Naive thymus-derived CD4-positive, alpha-beta T cell (primary cell): ENCODE data around the gene LKAAEAR1. TPM values are rescaled to one million over a fixed set of nuclear protein-coding genes. Genes with fewer than 3 reads are reported as not detected.
A peak's percentile ranks its signal among the peaks of the same experiment; 100 is the strongest.

Source experiments
- ATAC-seq: fragments of 150-1000 bp; cut with Tn5 transposase; 2 replicates; pipeline ENCODE4 v1.10.0; 2021; ENCODE audit warnings: mild to moderate bottlenecking, moderate library complexity
- CTCF ChIA-PET: fragments of 350-600 bp; sonication (Branson Sonifier 250); formaldehyde crosslinking; loops from one replicate; lab custom pipeline; 2021; ENCODE audit warnings: antibody characterized with exemption; lab: Charles Lee
- POLR2A ChIA-PET: fragments of 350-600 bp; sonication (Branson Sonifier 250); formaldehyde crosslinking; loops from one replicate; lab custom pipeline; 2021; ENCODE audit warnings: antibody characterized with exemption, inconsistent platforms; lab: Charles Lee
- DNase-seq, 9 donors: peaks; one replicate each; pipeline versions ENCODE4 v3.0.0 to v3.0.0-alpha.2; 2020 to 2022; ENCODE audit warnings: mixed read lengths in 1 of 9
- H3K27ac ChIP-seq: one replicate; pipeline ENCODE4 v1.7.0; 2013; ENCODE audit warnings: mild to moderate bottlenecking, low read depth, low read length, moderate library complexity
- H3K27me3 ChIP-seq, 2 donors: one replicate each; pipeline ENCODE4 v1.7.0; 2013; ENCODE audit warnings: low read length in 2 of 2, mild to moderate bottlenecking in 2 of 2, moderate library complexity in 2 of 2; ENCODE audit not compliant: control insufficient read depth in 2 of 2, insufficient read depth in 2 of 2
- H3K36me3 ChIP-seq, 3 experiments: 1 replicate in 2 of 3; 2 replicates in 1 of 3; pipeline ENCODE4 v1.7.0; 2013; ENCODE audit warnings: low read length in 3 of 3, mild to moderate bottlenecking in 3 of 3, moderate library complexity in 1 of 3; ENCODE audit not compliant: insufficient read depth in 3 of 3, control insufficient read depth in 2 of 3
- H3K4me1 ChIP-seq, 2 donors: one replicate each; pipeline ENCODE4 v1.7.0; 2013; ENCODE audit warnings: low read length in 2 of 2, mild to moderate bottlenecking in 2 of 2, moderate library complexity in 1 of 2; ENCODE audit not compliant: control insufficient read depth in 2 of 2, insufficient read depth in 2 of 2
- H3K4me3 ChIP-seq: 2 replicates; pipeline ENCODE4 v1.7.0; 2013; ENCODE audit warnings: mild to moderate bottlenecking, low read length
- H3K9me3 ChIP-seq, 3 experiments: 1 replicate in 2 of 3; 2 replicates in 1 of 3; pipeline ENCODE4 v1.7.0; 2013; ENCODE audit warnings: low read length in 3 of 3; ENCODE audit not compliant: control insufficient read depth in 2 of 3
- H3K27ac Mint-ChIP-seq, 9 donors: one replicate each; pipeline ENCODE4 v1.8.0; 2020 to 2022; ENCODE audit warnings: mixed read lengths in 9 of 9, mild to moderate bottlenecking in 8 of 9, moderate library complexity in 5 of 9, inconsistent platforms in 2 of 9
- H3K27me3 Mint-ChIP-seq, 5 donors: one replicate each; pipeline ENCODE4 v1.8.0; 2021 to 2022; ENCODE audit warnings: mixed read lengths in 5 of 5, mild to moderate bottlenecking in 1 of 5
- H3K36me3 Mint-ChIP-seq, 5 donors: one replicate each; pipeline ENCODE4 v1.8.0; 2020 to 2022; ENCODE audit warnings: mixed read lengths in 5 of 5, mild to moderate bottlenecking in 3 of 5, inconsistent platforms in 1 of 5
- H3K4me1 Mint-ChIP-seq, 7 donors: one replicate each; pipeline ENCODE4 v1.8.0; 2020 to 2022; ENCODE audit warnings: mixed read lengths in 7 of 7, mild to moderate bottlenecking in 3 of 7, inconsistent platforms in 1 of 7
- H3K4me3 Mint-ChIP-seq, 10 donors: one replicate each; pipeline ENCODE4 v1.8.0; 2020 to 2022; ENCODE audit warnings: mild to moderate bottlenecking in 10 of 10, mixed read lengths in 10 of 10, moderate library complexity in 6 of 10, inconsistent platforms in 2 of 10
- H3K9me3 Mint-ChIP-seq, 11 donors: one replicate each; pipeline ENCODE4 v1.8.0; 2020 to 2022; ENCODE audit warnings: mixed read lengths in 11 of 11, mild to moderate bottlenecking in 4 of 11, inconsistent platforms in 1 of 11, moderate library complexity in 1 of 11
- intact Hi-C, 2 donors: fragments of 100-400 bp; cut with micrococcal nuclease; formaldehyde crosslinking; loops; one replicate each; pipeline ENCODE4 v1.15.1; 2023
- polyA plus RNA-seq, 2 donors: library from polyadenylated mRNA; unstranded; fragments of 300-500 nt; fragmentation: Illumina TruSeq; gene quantifications; one replicate each; pipeline ENCODE4 v1.2.3, GENCODE V29; 2021
- total RNA-seq, 6 experiments: library from RNA in 5 of 6; stranded (reverse) in 5 of 6; gene quantifications; 1 replicate in 5 of 6; 2 replicates in 1 of 6; pipeline ENCODE4 v1.2.3 and lab custom pipeline; 2021 to 2026

Gene LKAAEAR1
- total and polyA plus RNA-seq, 7 experiments from 2014 or later, result 0.47 to 0.75 (median 0.59) TPM; not detected in 3

GRCh38 chr20:64037498-64038213 lies 46.5 kb downstream of the LKAAEAR1 start:
- Histone ChIP-seq H3K4me1 (peaks cover 40 to 49% of the 10 kb centered on the region in 2 donors), H3K9me3 (no peaks in the 10 kb centered on the region), H3K27me3 (no peaks in the 10 kb centered on the region), H3K27ac (no peak overlapping the region), H3K4me3 (peak overlapping the region; percentile 62), H3K36me3 (peaks cover 0 to 29% (median 0%) of the 10 kb centered on the region in 3 experiments)
- ChIA-PET POLR2A (interaction anchor here (0.6 to 4.8 kb wide), 15 partner anchors 16 to 142 kb away, joined by 3 to 37 read pairs (median 4); partner anchors contain the start of genes OPRL1, PRPF6, RGS19 and SAMD10), CTCF (interaction anchor here (0.6 to 5.2 kb wide), 18 partner anchors 10 to 500 kb away, joined by 3 to 54 read pairs (median 4); partner anchors contain the start of genes LKAAEAR1, PRPF6, RGS19 and SAMD10)
- peaks cover 0 to 7% (median 0%) of the 10 kb centered on the region in 5 donors for H3K36me3 Mint-ChIP-seq
- no peaks in the 10 kb centered on the region for H3K27me3 Mint-ChIP-seq
- peak overlapping the region in 2 of 9 donors; percentile 79 to 91 for H3K27ac Mint-ChIP-seq
- peaks cover 23 to 53% (median 28%) of the 10 kb centered on the region in 7 donors for H3K4me1 Mint-ChIP-seq
- ATAC-seq (no peak), DNase-seq (no peak)
- H3K4me3 Mint-ChIP-seq, result peak overlapping the region; percentile 44 to 89 (median 66)
- no peaks in the 10 kb centered on the region for H3K9me3 Mint-ChIP-seq
- intact Hi-C loops, result loop anchor here (1.0 to 5.0 kb wide), 5 partner anchors 57 to 500 kb away; partner anchors contain the start of genes PTK6 (in 1 of the 2) and UCKL1 (in 1 of the 2)

GRCh38 chr20:64037199-64037497 lies 47.0 kb downstream of the LKAAEAR1 start:
- DNase-seq (no peak), ATAC-seq (no peak)
- Histone ChIP-seq H3K27ac (no peak overlapping the region), H3K4me3 (no peak overlapping the region), H3K27me3 (no peaks in the 10 kb centered on the region), H3K4me1 (peaks cover 40 to 49% of the 10 kb centered on the region in 2 donors), H3K36me3 (peaks cover 0 to 31% (median 0%) of the 10 kb centered on the region in 3 experiments), H3K9me3 (no peaks in the 10 kb centered on the region)
- Mint-ChIP-seq H3K4me1 (peaks cover 23 to 52% (median 28%) of the 10 kb centered on the region in 7 donors), H3K27me3 (no peaks in the 10 kb centered on the region), H3K36me3 (peaks cover 0 to 9% (median 0%) of the 10 kb centered on the region in 5 donors), H3K9me3 (no peaks in the 10 kb centered on the region), H3K27ac (peak overlapping the region in 2 of 9 donors; percentile 79 to 91), H3K4me3 (peak overlapping the region in 4 of 10 donors; percentile 44 to 89 (median 74))
- POLR2A ChIA-PET, result interaction anchor here (0.6 to 1.3 kb wide), 7 partner anchors 9 to 63 kb away, joined by 3 to 6 read pairs (median 3); partner anchors contain the start of gene PRPF6
- CTCF ChIA-PET, result interaction anchor here (0.9 to 5.2 kb wide), 6 partner anchors 20 to 83 kb away, joined by 3 to 54 read pairs (median 4); partner anchors contain the start of gene PRPF6
- intact Hi-C loops, result loop anchor here (5.0 kb wide), 3 partner anchors 80 to 500 kb away; partner anchors contain the start of genes PTK6 (in 1 of the 2) and UCKL1 (in 1 of the 2)

GRCh38 chr20:64036346-64037198 lies 47.6 kb downstream of the LKAAEAR1 start:
- intact Hi-C loops, result loop anchor here (5.0 kb wide), 3 partner anchors 79 to 499 kb away; partner anchors contain the start of genes PTK6 (in 1 of the 2) and UCKL1 (in 1 of the 2)
- H3K4me1 ChIP-seq, result peaks cover 35 to 45% of the 10 kb centered on the region in 2 donors
- Mint-ChIP-seq H3K4me3 (peak overlapping the region in 3 of 10 donors; percentile 44 to 89 (median 51)), H3K4me1 (peaks cover 23 to 51% (median 28%) of the 10 kb centered on the region in 7 donors), H3K36me3 (peaks cover 0 to 9% (median 0%) of the 10 kb centered on the region in 5 donors), H3K9me3 (no peaks in the 10 kb centered on the region), H3K27ac (peak overlapping the region in 3 of 9 donors; percentile 38 to 91 (median 79)), H3K27me3 (no peaks in the 10 kb centered on the region)
- peaks cover 0 to 37% (median 0%) of the 10 kb centered on the region in 3 experiments for H3K36me3 ChIP-seq
- no peak for DNase-seq
- no peaks in the 10 kb centered on the region for H3K27me3 ChIP-seq
- no peak overlapping the region for H3K4me3 ChIP-seq
- ATAC-seq, result no peak
- H3K9me3 ChIP-seq, result no peaks in the 10 kb centered on the region
- ChIA-PET POLR2A (interaction anchor here (0.6 to 1.3 kb wide), 7 partner anchors 9 to 63 kb away, joined by 3 to 6 read pairs (median 3); partner anchors contain the start of gene PRPF6), CTCF (interaction anchor here (0.9 to 1.2 kb wide), 5 partner anchors 21 to 84 kb away, joined by 3 to 6 read pairs (median 4); partner anchors contain the start of gene PRPF6)
- H3K27ac ChIP-seq, result no peak overlapping the region

DNA sequence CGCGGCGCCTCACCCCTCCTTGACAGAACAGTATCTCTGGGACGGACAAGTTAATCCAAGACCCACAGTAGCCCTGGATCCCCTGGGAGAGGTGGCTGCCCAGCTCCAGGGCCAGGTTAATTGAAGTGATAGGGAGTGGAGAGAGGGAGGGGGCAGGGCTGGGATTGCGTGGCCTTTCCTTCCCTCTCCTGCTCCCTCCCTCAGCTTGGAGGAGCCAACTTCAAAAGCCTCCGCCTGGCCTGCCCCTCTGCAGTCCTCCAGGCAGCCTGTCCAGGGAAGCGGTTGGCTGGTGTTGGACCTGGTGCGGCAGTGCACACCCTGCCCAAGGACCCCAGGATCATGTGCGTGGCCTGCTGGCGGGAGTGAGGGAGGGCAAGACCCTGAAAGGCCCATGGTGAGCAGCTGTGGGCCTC lies 48.3 kb downstream of the LKAAEAR1 start, which contains the start of gene C20orf204:
Gene C20orf204 (plus strand): TSS at position 250 of the 413 bp plus-strand sequence. CDS start 142 bp downstream, at position 392.
- no peak within 1 kb of the TSS for H3K4me3 ChIP-seq
- no peaks in the 10 kb centered on the region for H3K9me3 ChIP-seq
- peaks cover 0 to 42% (median 3%) of the 10 kb centered on the region in 3 experiments for H3K36me3 ChIP-seq
- DNase-seq, result no peak
- ChIA-PET CTCF (interaction anchor here (0.5 to 1.2 kb wide), 2 partner anchors 21 to 62 kb away, joined by 3 to 4 read pairs; no protein-coding TSS in a partner anchor), POLR2A (interaction anchor here (1.2 kb wide), 1 partner anchor 8 kb away, joined by 6 read pairs; no protein-coding TSS in a partner anchor)
- intact Hi-C loops, result loop anchor here (1.0 to 5.0 kb wide), 6 partner anchors 17 to 499 kb away; partner anchors contain the start of genes PTK6 (in 1 of the 2) and UCKL1 (in 1 of the 2)
- H3K27me3 ChIP-seq, result no peaks in the 10 kb centered on the region
- Mint-ChIP-seq H3K27ac (peak within 1 kb of the TSS in 4 of 9 donors; percentile 28 to 99 (median 64)), H3K9me3 (no peaks in the 10 kb centered on the region), H3K4me1 (peaks cover 21 to 49% (median 25%) of the 10 kb centered on the region in 7 donors), H3K4me3 (peak within 1 kb of the TSS in 4 of 10 donors; percentile 17 to 89 (median 70)), H3K36me3 (peaks cover 0 to 9% (median 0%) of the 10 kb centered on the region in 5 donors), H3K27me3 (no peaks in the 10 kb centered on the region)
- peaks cover 30 to 40% of the 10 kb centered on the region in 2 donors for H3K4me1 ChIP-seq
- no peak for ATAC-seq
- peak within 1 kb of the TSS; percentile 20 for H3K27ac ChIP-seq

GRCh38 chr20:64035066-64035932 lies 48.9 kb downstream of the LKAAEAR1 start:
- CTCF ChIA-PET, result interaction anchor here (0.5 kb wide), 1 partner anchor 61 kb away, joined by 3 read pairs; no protein-coding TSS in a partner anchor
- peak overlapping the region in 3 of 9 donors; percentile 28 to 99 (median 91) for H3K27ac Mint-ChIP-seq
- H3K27me3 ChIP-seq, result no peaks in the 10 kb centered on the region
- peak in 1 of 9 donors; percentile 51 for DNase-seq
- H3K27ac ChIP-seq, result peak overlapping the region; percentile 20
- POLR2A ChIA-PET, result no interaction called here
- H3K4me3 Mint-ChIP-seq, result peak overlapping the region in 3 of 10 donors; percentile 17 to 89 (median 88)
- H3K36me3 ChIP-seq, result peaks cover 5 to 48% (median 7%) of the 10 kb centered on the region in 3 experiments
- H3K9me3 ChIP-seq, result no peaks in the 10 kb centered on the region
- peaks cover 25 to 40% of the 10 kb centered on the region in 2 donors for H3K4me1 ChIP-seq
- peaks cover 19 to 46% (median 21%) of the 10 kb centered on the region in 7 donors for H3K4me1 Mint-ChIP-seq
- no peaks in the 10 kb centered on the region for H3K27me3 Mint-ChIP-seq
- H3K4me3 ChIP-seq, result no peak overlapping the region
- ATAC-seq, result peak; percentile 40
- no peaks in the 10 kb centered on the region for H3K9me3 Mint-ChIP-seq
- peaks cover 0 to 12% (median 4%) of the 10 kb centered on the region in 5 donors for H3K36me3 Mint-ChIP-seq
- intact Hi-C loops, result loop anchor here (1.0 to 5.0 kb wide), 6 partner anchors 16 to 498 kb away; partner anchors contain the start of genes PTK6 (in 1 of the 2) and UCKL1 (in 1 of the 2)
